H9 (cell line): ENCODE data around the gene FEM1B. TPM values are rescaled to one million over a fixed set of nuclear protein-coding genes. Genes with fewer than 3 reads are reported as not detected.

Source experiments
- DNase-seq: peaks from one replicate; pipeline ENCODE4 v3.0.0-alpha.2; 2017
- H2AFZ ChIP-seq: one replicate; pipeline ENCODE4 v1.6.1; 2013; ENCODE audit warnings: mild to moderate bottlenecking, low read length, control low read depth, moderate library complexity
- H2AK5ac ChIP-seq: 2 replicates; pipeline ENCODE4 v1.6.1; 2013; ENCODE audit warnings: low read length, control low read depth, mixed read lengths; ENCODE audit not compliant: insufficient read length
- H2BK120ac ChIP-seq: one replicate; pipeline ENCODE4 v1.6.1; 2013; ENCODE audit warnings: low read depth, mild to moderate bottlenecking, low read length, control low read depth, inconsistent platforms; ENCODE audit not compliant: poor library complexity, severe bottlenecking
- H2BK12ac ChIP-seq: 2 replicates; pipeline ENCODE4 v1.6.1; 2013; ENCODE audit warnings: low read length, control low read depth, mixed read lengths, low read depth; ENCODE audit not compliant: insufficient read length
- H2BK15ac ChIP-seq: 2 replicates; pipeline ENCODE4 v1.6.1; 2013; ENCODE audit warnings: low read depth, low read length, control low read depth
- H2BK20ac ChIP-seq: one replicate; pipeline ENCODE4 v1.6.1; 2013; ENCODE audit warnings: low read depth, mild to moderate bottlenecking, low read length, control low read depth, inconsistent platforms; ENCODE audit not compliant: poor library complexity, severe bottlenecking
- H2BK5ac ChIP-seq: 2 replicates; pipeline ENCODE4 v1.6.1; 2013; ENCODE audit warnings: low read length, control low read depth, mixed read lengths; ENCODE audit not compliant: insufficient read length
- H3K14ac ChIP-seq: 2 replicates; pipeline ENCODE4 v1.6.1; 2013; ENCODE audit warnings: low read length, control low read depth; ENCODE audit not compliant: insufficient read depth
- H3K18ac ChIP-seq: 2 replicates; pipeline ENCODE4 v1.6.1; 2013; ENCODE audit warnings: low read depth, mild to moderate bottlenecking, mixed read lengths, low read length, control low read depth; ENCODE audit not compliant: insufficient read length
- H3K23ac ChIP-seq: 2 replicates; pipeline ENCODE4 v1.6.1; 2013; ENCODE audit warnings: low read length, control low read depth, mixed read lengths, low read depth; ENCODE audit not compliant: insufficient read length
- H3K23me2 ChIP-seq: 2 replicates; pipeline ENCODE4 v1.6.1; 2013; ENCODE audit warnings: low read depth, mild to moderate bottlenecking, mixed read lengths, low read length, control low read depth; ENCODE audit not compliant: insufficient read length, poor library complexity, severe bottlenecking
- H3K27ac ChIP-seq: 2 replicates; pipeline ENCODE4 v1.5.1; 2013; ENCODE audit warnings: low read length, control low read depth, mixed read lengths, low read depth; ENCODE audit not compliant: insufficient read length
- H3K27me3 ChIP-seq: 2 replicates; pipeline ENCODE4 v1.6.1; 2013; ENCODE audit warnings: low read length, control low read depth, inconsistent platforms; ENCODE audit not compliant: insufficient read depth
- H3K4ac ChIP-seq: 2 replicates; pipeline ENCODE4 v1.6.1; 2013; ENCODE audit warnings: low read depth, mild to moderate bottlenecking, control low read depth, inconsistent platforms, low read length, moderate library complexity
- H3K4me1 ChIP-seq: 2 replicates; pipeline ENCODE4 v1.6.1; 2013; ENCODE audit warnings: low read length, control low read depth, inconsistent platforms; ENCODE audit not compliant: insufficient read depth
- H3K4me2 ChIP-seq: 2 replicates; pipeline ENCODE4 v1.6.1; 2013; ENCODE audit warnings: low read length, control low read depth, mixed read lengths; ENCODE audit not compliant: insufficient read length, insufficient read depth
- H3K56ac ChIP-seq: 2 replicates; pipeline ENCODE4 v1.6.1; 2013; ENCODE audit warnings: low read depth, mild to moderate bottlenecking, mixed read lengths, low read length, control low read depth; ENCODE audit not compliant: insufficient read length
- H3K79me1 ChIP-seq: 2 replicates; pipeline ENCODE4 v1.6.1; 2013; ENCODE audit warnings: low read depth, mild to moderate bottlenecking, moderate library complexity, low read length, control low read depth, inconsistent platforms; ENCODE audit not compliant: insufficient read depth, poor library complexity, severe bottlenecking
- H3K79me2 ChIP-seq: 2 replicates; pipeline ENCODE4 v1.6.1; 2013; ENCODE audit warnings: low read length, control low read depth, inconsistent platforms; ENCODE audit not compliant: insufficient read depth
- H3K9ac ChIP-seq: 2 replicates; pipeline ENCODE4 v1.6.1; 2013; ENCODE audit warnings: low read length, control low read depth, mixed read lengths; ENCODE audit not compliant: insufficient read length; ENCODE audit errors: extremely low read depth
- H3K9me3 ChIP-seq: one replicate; pipeline ENCODE4 v1.6.1; 2013; ENCODE audit warnings: low read depth, low read length, inconsistent platforms; ENCODE audit not compliant: control insufficient read depth
- H3T11ph ChIP-seq: one replicate; pipeline ENCODE4 v1.6.1; 2013; ENCODE audit warnings: mild to moderate bottlenecking, low read length, control low read depth, inconsistent platforms
- H4K20me1 ChIP-seq: one replicate; pipeline ENCODE4 v1.6.1; 2013; ENCODE audit not compliant: control insufficient read depth, insufficient read length, insufficient read depth
- H4K5ac ChIP-seq: 2 replicates; pipeline ENCODE4 v1.6.1; 2013; ENCODE audit warnings: low read depth, mild to moderate bottlenecking, mixed read lengths, low read length, control low read depth; ENCODE audit not compliant: insufficient read length
- H4K8ac ChIP-seq: replicated peaks from 2 replicates; pipeline ENCODE4 v1.6.1; 2013; ENCODE audit warnings: low read length, control low read depth, mixed read lengths, low read depth; ENCODE audit not compliant: insufficient read length
- H4K91ac ChIP-seq: 2 replicates; pipeline ENCODE4 v1.6.1; 2013; ENCODE audit warnings: low read depth, mild to moderate bottlenecking, moderate library complexity, mixed read lengths, low read length, control low read depth; ENCODE audit not compliant: insufficient read length
- H3K27ac Mint-ChIP-seq, 3 experiments: 2 replicates in 2 of 3; 3 replicates in 1 of 3; pipeline ENCODE4 v1.8.0; 2020 to 2021; ENCODE audit warnings: mixed read lengths in 3 of 3, mild to moderate bottlenecking in 1 of 3, moderate library complexity in 1 of 3
- H3K27me3 Mint-ChIP-seq: 2 replicates; pipeline ENCODE4 v1.8.0; 2021; ENCODE audit warnings: low read depth, mild to moderate bottlenecking, moderate library complexity, mixed read lengths
- H3K36me3 Mint-ChIP-seq, 3 experiments: 2 replicates in 2 of 3; 3 replicates in 1 of 3; pipeline ENCODE4 v1.8.0; 2020 to 2021; ENCODE audit warnings: low read depth in 3 of 3, mixed read lengths in 3 of 3; ENCODE audit not compliant: insufficient read depth in 1 of 3
- H3K4me1 Mint-ChIP-seq, 2 experiments: 2 replicates each; pipeline ENCODE4 v1.8.0; 2020; ENCODE audit warnings: mixed read lengths in 2 of 2
- H3K4me3 Mint-ChIP-seq, 2 experiments: 2 replicates in 1 of 2; 3 replicates in 1 of 2; pipeline ENCODE4 v1.8.0; 2020 to 2021; ENCODE audit warnings: mild to moderate bottlenecking in 2 of 2, mixed read lengths in 2 of 2, moderate library complexity in 1 of 2
- H3K9me3 Mint-ChIP-seq, 2 experiments: 2 replicates in 1 of 2; 3 replicates in 1 of 2; pipeline ENCODE4 v1.8.0; 2020; ENCODE audit warnings: mild to moderate bottlenecking in 2 of 2, mixed read lengths in 2 of 2, moderate library complexity in 1 of 2
- WGBS: extraction: QIAGEN DNeasy Blood & Tissue Kit; methylation state at CpG from one replicate; pipeline ENCODE4 v1.1.7; 2013; ENCODE audit warnings: missing lambda C conversion rate, low lambda C conversion rate, mixed read lengths; ENCODE audit not compliant: insufficient read length; ENCODE audit errors: extremely low coverage; 5-methylcytosine and 5-hydroxymethylcytosine counted together
- total RNA-seq: library from RNA; stranded (reverse); gene quantifications from 2 replicates; pipeline ENCODE4 v1.2.1, GENCODE V29; 2021
- TF ChIP-seq, protein P1 (sequence below): fragments of 200-600 bp; sonication (generic); conservative IDR thresholded peaks from 3 replicates; pipeline ENCODE4 v1.8.0; 2021; ENCODE audit warnings: antibody characterized with exemption, mild to moderate bottlenecking

The FEM1B gene
- total RNA-seq, 1 experiment from 2014 or later, result 77.9 TPM

DNA sequence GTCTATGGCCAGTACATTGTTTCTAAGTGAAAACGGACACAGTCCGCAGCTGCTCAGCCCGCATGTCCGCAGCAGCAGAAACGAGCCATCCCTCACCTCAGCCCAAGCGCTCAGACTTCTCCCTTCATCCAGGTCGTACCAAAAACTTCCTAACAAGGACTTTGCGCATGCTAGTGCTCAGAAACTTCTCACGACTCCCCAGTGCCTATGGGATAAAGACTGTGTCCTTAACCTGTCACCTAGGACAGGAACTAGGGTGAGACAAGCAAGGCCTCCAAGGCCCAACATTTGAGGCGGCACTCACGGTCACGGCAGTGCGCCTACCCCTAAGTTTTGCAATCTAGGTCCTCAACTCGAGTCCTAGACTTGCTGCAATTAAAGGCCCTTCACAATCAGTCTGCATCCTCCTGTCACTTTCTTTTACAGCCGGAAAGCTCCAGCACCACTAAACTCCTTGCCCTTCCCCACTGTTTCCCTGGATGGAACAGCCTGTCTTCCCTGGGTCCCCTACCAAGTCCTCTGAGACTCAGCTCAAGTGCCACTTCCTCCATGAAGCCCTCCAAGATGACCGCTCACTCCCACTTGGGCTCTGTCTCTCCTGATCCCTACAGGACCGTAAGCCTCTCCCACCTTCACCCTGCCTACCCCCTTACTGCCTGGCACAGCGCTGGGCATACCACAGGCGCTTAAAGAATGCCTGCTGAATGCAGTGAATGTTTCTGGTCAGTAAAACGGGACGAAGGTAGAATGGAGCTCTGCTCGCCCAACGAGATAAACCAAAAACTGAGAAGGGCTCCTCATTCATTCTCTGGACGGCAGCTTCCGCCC lies 49.2 kb upstream of the FEM1B start:
- Histone ChIP-seq H3K9me3 (no peaks in the 10 kb centered on the region), H3K4me1 (peaks cover 12% of the 10 kb centered on the region; the same call in 1 of the 2 replicates), H3K27ac (no peak overlapping the region), H2BK12ac (no peak overlapping the region), H3K18ac (peak overlapping the region; percentile 93), H3K4me2 (peak overlapping the region; percentile 98), H3T11ph (no peak overlapping the region), H2AFZ (no peak overlapping the region), H2BK15ac (no peak overlapping the region), H4K20me1 (no peaks in the 10 kb centered on the region), H4K8ac (no peak overlapping the region), H3K79me2 (peaks cover 23% of the 10 kb centered on the region; the same call in 1 of the 2 replicates), H3K9ac (peak overlapping the region; percentile 81), H3K23ac (no peak overlapping the region), H4K91ac (no peak overlapping the region), H3K79me1 (peaks cover 5% of the 10 kb centered on the region), H3K14ac (no peak overlapping the region; the same call in 1 of the 2 replicates), H3K56ac (no peak overlapping the region), H3K4ac (no peak overlapping the region; the same call in 1 of the 2 replicates), H2AK5ac (no peak overlapping the region), H3K23me2 (peaks cover 16% of the 10 kb centered on the region), H3K27me3 (no peaks in the 10 kb centered on the region), H2BK120ac (no peak overlapping the region), H2BK20ac (no peak overlapping the region), H2BK5ac (no peak overlapping the region), H4K5ac (no peak overlapping the region)
- Mint-ChIP-seq H3K4me3 (peak overlapping the region; percentile 82 to 90), H3K27me3 (peaks cover 16% of the 10 kb centered on the region), H3K4me1 (peaks cover 35 to 38% of the 10 kb centered on the region in 2 experiments), H3K9me3 (peaks cover 2 to 8% of the 10 kb centered on the region in 2 experiments; a peak in 4 of 5 replicates), H3K27ac (peak overlapping the region in 2 of 3 experiments; percentile 65 to 85; a peak in 5 of 7 replicates), H3K36me3 (peaks cover 7 to 19% (median 11%) of the 10 kb centered on the region in 3 experiments)
- TF ChIP-seq, protein P1, sequence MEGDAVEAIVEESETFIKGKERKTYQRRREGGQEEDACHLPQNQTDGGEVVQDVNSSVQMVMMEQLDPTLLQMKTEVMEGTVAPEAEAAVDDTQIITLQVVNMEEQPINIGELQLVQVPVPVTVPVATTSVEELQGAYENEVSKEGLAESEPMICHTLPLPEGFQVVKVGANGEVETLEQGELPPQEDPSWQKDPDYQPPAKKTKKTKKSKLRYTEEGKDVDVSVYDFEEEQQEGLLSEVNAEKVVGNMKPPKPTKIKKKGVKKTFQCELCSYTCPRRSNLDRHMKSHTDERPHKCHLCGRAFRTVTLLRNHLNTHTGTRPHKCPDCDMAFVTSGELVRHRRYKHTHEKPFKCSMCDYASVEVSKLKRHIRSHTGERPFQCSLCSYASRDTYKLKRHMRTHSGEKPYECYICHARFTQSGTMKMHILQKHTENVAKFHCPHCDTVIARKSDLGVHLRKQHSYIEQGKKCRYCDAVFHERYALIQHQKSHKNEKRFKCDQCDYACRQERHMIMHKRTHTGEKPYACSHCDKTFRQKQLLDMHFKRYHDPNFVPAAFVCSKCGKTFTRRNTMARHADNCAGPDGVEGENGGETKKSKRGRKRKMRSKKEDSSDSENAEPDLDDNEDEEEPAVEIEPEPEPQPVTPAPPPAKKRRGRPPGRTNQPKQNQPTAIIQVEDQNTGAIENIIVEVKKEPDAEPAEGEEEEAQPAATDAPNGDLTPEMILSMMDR, result no peak
- WGBS, result no CpG with 5 or more reads among the region's 25 CpGs
- no peak for DNase-seq
